ENCODE results near the gene PRKCZ. TPM values are rescaled to one million over a fixed set of nuclear protein-coding genes. Genes with fewer than 3 reads are reported as not detected.

Gene PRKCZ
- total and polyA plus RNA-seq, 4 donors, result 4.8 to 9.9 (median 8.4) TPM

GRCh38 chr1:2088458-2088857, 38.2 kb downstream of the PRKCZ start:
- no peaks in the 10 kb centered on the region for H3K9me3 ChIP-seq (ENCODE audit: control insufficient read depth in 4 of 4, low read length in 3 of 4)
- 86% methylated on average over 16 of the region's 16 CpGs for WGBS
- H3K4me3 ChIP-seq (ENCODE audit: low read depth in 1 of 3, low read length in 3 of 3), result no peak overlapping the region
- H3K27me3 ChIP-seq (ENCODE audit: control insufficient read depth in 4 of 4, insufficient read depth in 4 of 4, low read length in 3 of 4), result no peaks in the 10 kb centered on the region
- TF ChIP-seq HNF4A (conservative IDR thresholded peaks at IDR 0.05), result no peak
- no peak for TF ChIP-seq EGR1 (IDR thresholded peaks at IDR 0.05; ENCODE audit: low read depth in 2 of 2)
- TF ChIP-seq CTCF (IDR thresholded peaks at IDR 0.05; ENCODE audit: low read depth, low read length, missing input control), result no peak
- TF ChIP-seq GABPA (IDR thresholded peaks at IDR 0.05 in 1 of 2, conservative IDR thresholded peaks at IDR 0.05 in 1 of 2), result no peak
- TF ChIP-seq JUND (IDR thresholded peaks at IDR 0.05), result no peak
- TF ChIP-seq YY1 (IDR thresholded peaks at IDR 0.05), result no peak
- no peak for TF ChIP-seq REST (IDR thresholded peaks at IDR 0.05)
- TF ChIP-seq MAX (IDR thresholded peaks at IDR 0.05), result no peak
- no peak for TF ChIP-seq NR2F2 (IDR thresholded peaks at IDR 0.05)
- TF ChIP-seq ATF3 (IDR thresholded peaks at IDR 0.05), result no peak
- no peak for TF ChIP-seq SP1 (IDR thresholded peaks at IDR 0.05)
- no peak for TF ChIP-seq FOXA2 (IDR thresholded peaks at IDR 0.05)
- no peak for TF ChIP-seq RAD21 (IDR thresholded peaks at IDR 0.05)
- TF ChIP-seq ZBTB33 (IDR thresholded peaks at IDR 0.05), result no peak
- DNase-seq (ENCODE audit: low spot score), result no peak
- peaks cover 0 to 2% (median 0%) of the 10 kb centered on the region in 4 donors for H3K36me3 ChIP-seq (ENCODE audit: control insufficient read depth in 4 of 4, insufficient read depth in 3 of 4, low read depth in 1 of 4, low read length in 3 of 4)
- H3K4me1 ChIP-seq (ENCODE audit: control insufficient read depth in 4 of 4, insufficient read depth in 4 of 4, low read length in 3 of 4), result no peaks in the 10 kb centered on the region
- H3K9ac ChIP-seq (ENCODE audit: low read depth in 1 of 2, low read length in 2 of 2), result no peak overlapping the region
- H3K27ac ChIP-seq (ENCODE audit: low read depth in 1 of 2, low read length in 2 of 2), result no peak overlapping the region

GRCh38 chr1:2089051-2089450, 38.8 kb downstream of the PRKCZ start:
- no peak overlapping the region for H3K9ac ChIP-seq (ENCODE audit: low read depth in 1 of 2, low read length in 2 of 2)
- H3K9me3 ChIP-seq (ENCODE audit: control insufficient read depth in 4 of 4, low read length in 3 of 4), result no peaks in the 10 kb centered on the region
- peaks cover 0 to 2% (median 0%) of the 10 kb centered on the region in 4 donors for H3K36me3 ChIP-seq (ENCODE audit: control insufficient read depth in 4 of 4, insufficient read depth in 3 of 4, low read depth in 1 of 4, low read length in 3 of 4)
- no peaks in the 10 kb centered on the region for H3K27me3 ChIP-seq (ENCODE audit: control insufficient read depth in 4 of 4, insufficient read depth in 4 of 4, low read length in 3 of 4)
- 96% methylated on average over 17 of the region's 17 CpGs for WGBS
- TF ChIP-seq ATF3 (IDR thresholded peaks at IDR 0.05), result no peak
- TF ChIP-seq HNF4G (IDR thresholded peaks at IDR 0.05), result no peak
- no peak for TF ChIP-seq ZBTB33 (IDR thresholded peaks at IDR 0.05)
- no peak for TF ChIP-seq JUND (IDR thresholded peaks at IDR 0.05)
- TF ChIP-seq SP1 (IDR thresholded peaks at IDR 0.05), result no peak
- TF ChIP-seq EGR1 (IDR thresholded peaks at IDR 0.05; ENCODE audit: low read depth in 2 of 2), result no peak
- no peak for TF ChIP-seq HNF4A (conservative IDR thresholded peaks at IDR 0.05)
- no peak for TF ChIP-seq MAX (IDR thresholded peaks at IDR 0.05)
- no peak overlapping the region for H3K27ac ChIP-seq (ENCODE audit: low read depth in 1 of 2, low read length in 2 of 2)
- H3K4me3 ChIP-seq (ENCODE audit: low read depth in 1 of 3, low read length in 3 of 3), result no peak overlapping the region
- H3K4me1 ChIP-seq (ENCODE audit: control insufficient read depth in 4 of 4, insufficient read depth in 4 of 4, low read length in 3 of 4), result no peaks in the 10 kb centered on the region
- DNase-seq (ENCODE audit: low spot score), result no peak
